CD14-positive monocyte (primary cell): ENCODE data around the gene OR2AT4. TPM values are rescaled to one million over a fixed set of nuclear protein-coding genes. Genes with fewer than 3 reads are reported as not detected.
"Not testable (repeated sequence)": the region's sequence is repeated elsewhere in the genome, so short reads cannot be mapped to it uniquely, and the experiment has no call there.

Source experiments
- DNase-seq, 3 donors: peaks; one replicate each; pipeline ENCODE4 v3.0.0-alpha.2; 2011 to 2022
- H2AFZ ChIP-seq: 2 replicates; pipeline ENCODE4 v1.6.0; 2012; ENCODE audit warnings: mild to moderate bottlenecking, low read depth, low read length, inconsistent platforms; ENCODE audit not compliant: insufficient read depth, poor library complexity, severe bottlenecking
- H3K27ac ChIP-seq, 2 donors: 1 replicate in 1 of 2; 2 replicates in 1 of 2; pipeline ENCODE4 v1.5.1; 2012 to 2013; ENCODE audit warnings: low read length in 2 of 2, control low read depth in 1 of 2, inconsistent platforms in 1 of 2, low read depth in 1 of 2, mild to moderate bottlenecking in 1 of 2
- H3K27me3 ChIP-seq, 2 donors: one replicate each; pipeline versions ENCODE4 v1.6.0 to v1.6.1; 2011 to 2013; ENCODE audit warnings: low read length in 2 of 2; ENCODE audit not compliant: control insufficient read depth in 2 of 2, insufficient read depth in 2 of 2
- H3K36me3 ChIP-seq, 2 donors: replicated peaks in 1 of 2; 1 replicate in 1 of 2; 2 replicates in 1 of 2; pipeline versions ENCODE4 v1.5.1 to v1.6.1; 2012 to 2013; ENCODE audit warnings: low read length in 2 of 2, control low read depth in 1 of 2, inconsistent platforms in 1 of 2, mild to moderate bottlenecking in 1 of 2; ENCODE audit not compliant: insufficient read depth in 2 of 2, control insufficient read depth in 1 of 2
- H3K4me1 ChIP-seq, 2 donors: 1 replicate in 1 of 2; 2 replicates in 1 of 2; pipeline versions ENCODE4 v1.5.1 to v1.6.1; 2012 to 2013; ENCODE audit warnings: low read length in 2 of 2, control low read depth in 1 of 2, inconsistent platforms in 1 of 2, mild to moderate bottlenecking in 1 of 2, moderate library complexity in 1 of 2; ENCODE audit not compliant: insufficient read depth in 2 of 2, control insufficient read depth in 1 of 2
- H3K4me2 ChIP-seq: replicated peaks from 2 replicates; pipeline ENCODE3; 2012; ENCODE audit warnings: low read length, moderate library complexity, mild to moderate bottlenecking; ENCODE audit not compliant: poor library complexity, severe bottlenecking; ENCODE audit errors: extremely low read depth
- H3K4me3 ChIP-seq, 3 experiments: fragments of 200-600 bp in 1 of 3; sonication (generic) in 1 of 3; replicated peaks in 1 of 3; 1 replicate in 2 of 3; 2 replicates in 1 of 3; pipeline ENCODE4 v1.5.1; 2011 to 2013; ENCODE audit warnings: low read length in 3 of 3, mild to moderate bottlenecking in 3 of 3, control low read depth in 2 of 3, low read depth in 2 of 3, inconsistent platforms in 1 of 3, moderate library complexity in 1 of 3
- H3K79me2 ChIP-seq: 2 replicates; pipeline ENCODE4 v1.6.0; 2012; ENCODE audit warnings: mild to moderate bottlenecking, control low read depth, inconsistent platforms, low read length, moderate library complexity; ENCODE audit not compliant: insufficient read depth
- H3K9ac ChIP-seq: 2 replicates; pipeline ENCODE4 v1.6.0; 2017; ENCODE audit warnings: low read length, mild to moderate bottlenecking; ENCODE audit not compliant: insufficient read depth, poor library complexity, severe bottlenecking
- H3K9me3 ChIP-seq, 2 donors: replicated peaks in 1 of 2; 1 replicate in 1 of 2; 2 replicates in 1 of 2; pipeline versions ENCODE4 v1.5.1 to v1.6.1; 2012 to 2013; ENCODE audit warnings: low read length in 2 of 2, control low read depth in 1 of 2; ENCODE audit not compliant: control insufficient read depth in 1 of 2, insufficient read depth in 1 of 2
- H4K20me1 ChIP-seq: 2 replicates; pipeline ENCODE4 v1.6.0; 2012; ENCODE audit warnings: mild to moderate bottlenecking, low read length, control low read depth, moderate library complexity; ENCODE audit not compliant: insufficient read depth
- H3K27ac Mint-ChIP-seq, 7 donors: one replicate each; pipeline ENCODE4 v1.8.0; 2020; ENCODE audit warnings: mild to moderate bottlenecking in 7 of 7, mixed read lengths in 7 of 7, moderate library complexity in 6 of 7, inconsistent platforms in 2 of 7
- H3K27me3 Mint-ChIP-seq, 3 donors: one replicate each; pipeline ENCODE4 v1.8.0; 2021 to 2022; ENCODE audit warnings: low read depth in 3 of 3, mild to moderate bottlenecking in 3 of 3, mixed read lengths in 3 of 3, moderate library complexity in 3 of 3, inconsistent platforms in 1 of 3
- H3K36me3 Mint-ChIP-seq, 2 donors: one replicate each; pipeline ENCODE4 v1.8.0; 2020; ENCODE audit warnings: mixed read lengths in 2 of 2, inconsistent platforms in 1 of 2, mild to moderate bottlenecking in 1 of 2
- H3K4me1 Mint-ChIP-seq: one replicate; pipeline ENCODE4 v1.8.0; 2020; ENCODE audit warnings: mild to moderate bottlenecking, mixed read lengths
- H3K4me3 Mint-ChIP-seq, 2 donors: one replicate each; pipeline ENCODE4 v1.8.0; 2020; ENCODE audit warnings: mild to moderate bottlenecking in 2 of 2, mixed read lengths in 2 of 2, moderate library complexity in 1 of 2
- H3K9me3 Mint-ChIP-seq, 7 donors: one replicate each; pipeline ENCODE4 v1.8.0; 2020 to 2022; ENCODE audit warnings: mixed read lengths in 7 of 7, mild to moderate bottlenecking in 6 of 7, moderate library complexity in 6 of 7, inconsistent platforms in 2 of 7
- WGBS: methylation state at CpG from one replicate; pipeline ENCODE4 v1.1.5; 2013; ENCODE audit warnings: missing lambda C conversion rate; ENCODE audit not compliant: insufficient coverage; 5-methylcytosine and 5-hydroxymethylcytosine counted together
- intact Hi-C, 2 donors: fragments of 100-400 bp; cut with micrococcal nuclease; formaldehyde crosslinking; loops; one replicate each; pipeline versions ENCODE4 v1.15.0 to v1.15.1; 2023
- polyA plus RNA-seq, 3 donors: library from polyadenylated mRNA; depleted of rRNA in 1 of 3; unstranded in 2 of 3; stranded (reverse) in 1 of 3; fragments of 300-500 nt in 2 of 3; fragments of >200 nt in 1 of 3; fragmentation: Illumina TruSeq in 2 of 3; gene quantifications; 1 replicate in 2 of 3; 2 replicates in 1 of 3; pipeline ENCODE4 v1.2.3, GENCODE V29; 2012 to 2021
- TF ChIP-seq, protein P1 (sequence below): fragments of 200-600 bp; IDR thresholded peaks from one replicate; pipeline ENCODE4 v1.8.0; 2022; ENCODE audit warnings: antibody characterized with exemption, mild to moderate bottlenecking

OR2AT4 gene
- polyA plus RNA-seq, 3 donors = not detected

DNA sequence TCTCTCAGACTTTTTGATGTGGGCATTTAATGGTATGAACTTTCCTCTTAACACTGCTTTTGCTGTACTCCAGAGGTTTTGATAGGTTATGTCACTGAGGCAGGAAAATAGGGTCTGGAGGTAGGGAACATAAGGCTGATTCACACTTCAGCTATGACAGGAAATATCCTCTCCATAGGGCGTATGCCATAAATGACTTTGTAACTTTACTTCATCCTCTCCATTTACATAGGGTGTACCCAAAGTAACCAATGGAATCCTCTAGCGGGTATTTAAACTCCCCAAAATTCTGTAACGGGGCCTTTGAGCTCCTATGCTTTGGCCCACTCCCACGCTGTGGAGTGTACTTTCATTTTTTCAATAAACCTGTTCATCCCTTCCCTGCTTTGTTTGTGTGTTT, 49.5 kb downstream of the OR2AT4 start:
- Histone ChIP-seq H3K9ac (no peak overlapping the region), H3K4me2 (no peak overlapping the region), H3K4me1 (no peaks in the 10 kb centered on the region), H3K36me3 (no peaks in the 10 kb centered on the region), H3K27me3 (no peaks in the 10 kb centered on the region), H2AFZ (no peak overlapping the region), H3K79me2 (no peaks in the 10 kb centered on the region), H3K4me3 (no peak overlapping the region), H4K20me1 (no peaks in the 10 kb centered on the region), H3K27ac (no peak overlapping the region), H3K9me3 (no peaks in the 10 kb centered on the region)
- Mint-ChIP-seq H3K9me3 (peaks cover 0 to 7% (median 0%) of the 10 kb centered on the region in 7 donors), H3K27me3 (peaks cover 0 to 6% (median 4%) of the 10 kb centered on the region in 3 donors), H3K36me3 (no peaks in the 10 kb centered on the region), H3K4me1 (no peaks in the 10 kb centered on the region), H3K4me3 (no peak overlapping the region), H3K27ac (no peak overlapping the region)
- WGBS = 90% methylated on average over 2 of the region's 4 CpGs
- TF ChIP-seq, protein P1, sequence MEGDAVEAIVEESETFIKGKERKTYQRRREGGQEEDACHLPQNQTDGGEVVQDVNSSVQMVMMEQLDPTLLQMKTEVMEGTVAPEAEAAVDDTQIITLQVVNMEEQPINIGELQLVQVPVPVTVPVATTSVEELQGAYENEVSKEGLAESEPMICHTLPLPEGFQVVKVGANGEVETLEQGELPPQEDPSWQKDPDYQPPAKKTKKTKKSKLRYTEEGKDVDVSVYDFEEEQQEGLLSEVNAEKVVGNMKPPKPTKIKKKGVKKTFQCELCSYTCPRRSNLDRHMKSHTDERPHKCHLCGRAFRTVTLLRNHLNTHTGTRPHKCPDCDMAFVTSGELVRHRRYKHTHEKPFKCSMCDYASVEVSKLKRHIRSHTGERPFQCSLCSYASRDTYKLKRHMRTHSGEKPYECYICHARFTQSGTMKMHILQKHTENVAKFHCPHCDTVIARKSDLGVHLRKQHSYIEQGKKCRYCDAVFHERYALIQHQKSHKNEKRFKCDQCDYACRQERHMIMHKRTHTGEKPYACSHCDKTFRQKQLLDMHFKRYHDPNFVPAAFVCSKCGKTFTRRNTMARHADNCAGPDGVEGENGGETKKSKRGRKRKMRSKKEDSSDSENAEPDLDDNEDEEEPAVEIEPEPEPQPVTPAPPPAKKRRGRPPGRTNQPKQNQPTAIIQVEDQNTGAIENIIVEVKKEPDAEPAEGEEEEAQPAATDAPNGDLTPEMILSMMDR = no peak
- intact Hi-C loops = no loop called here
- no peak for DNase-seq

DNA sequence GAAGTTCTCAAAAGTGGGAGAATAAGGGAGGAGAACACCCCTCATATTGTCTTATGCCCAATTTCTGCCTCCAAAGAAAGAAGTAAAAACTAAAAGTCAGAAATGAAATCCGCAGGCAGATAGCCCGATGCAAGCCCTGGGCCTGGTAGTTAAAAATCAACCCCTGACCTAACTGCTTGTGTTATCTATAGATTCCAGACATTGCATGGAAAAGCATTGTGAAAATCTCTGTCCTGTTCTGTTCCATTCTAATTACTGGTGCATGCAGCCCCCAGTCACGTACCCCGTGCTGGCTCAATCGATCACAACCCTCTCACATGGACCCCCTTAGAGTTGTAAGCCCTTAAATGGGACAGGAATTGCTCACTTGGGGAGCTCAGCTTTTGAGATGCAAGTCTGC, 50.0 kb downstream of the OR2AT4 start:
- H3K4me2 ChIP-seq, H3K4me3 ChIP-seq, H3K9me3 ChIP-seq, H4K20me1 ChIP-seq, H2AFZ ChIP-seq, H3K4me1 ChIP-seq, H3K36me3 ChIP-seq, H3K4me3 Mint-ChIP-seq, H3K79me2 ChIP-seq, H3K27me3 ChIP-seq, intact Hi-C loops, H3K36me3 Mint-ChIP-seq, DNase-seq, H3K9me3 Mint-ChIP-seq, H3K27ac Mint-ChIP-seq, H3K9ac ChIP-seq, H3K27ac ChIP-seq, H3K4me1 Mint-ChIP-seq: not testable (repeated sequence)
- peaks cover 0 to 10% (median 8%) of the 10 kb centered on the region in 3 donors for H3K27me3 Mint-ChIP-seq
- 100% methylated on average over 2 of the region's 5 CpGs for WGBS

DNA sequence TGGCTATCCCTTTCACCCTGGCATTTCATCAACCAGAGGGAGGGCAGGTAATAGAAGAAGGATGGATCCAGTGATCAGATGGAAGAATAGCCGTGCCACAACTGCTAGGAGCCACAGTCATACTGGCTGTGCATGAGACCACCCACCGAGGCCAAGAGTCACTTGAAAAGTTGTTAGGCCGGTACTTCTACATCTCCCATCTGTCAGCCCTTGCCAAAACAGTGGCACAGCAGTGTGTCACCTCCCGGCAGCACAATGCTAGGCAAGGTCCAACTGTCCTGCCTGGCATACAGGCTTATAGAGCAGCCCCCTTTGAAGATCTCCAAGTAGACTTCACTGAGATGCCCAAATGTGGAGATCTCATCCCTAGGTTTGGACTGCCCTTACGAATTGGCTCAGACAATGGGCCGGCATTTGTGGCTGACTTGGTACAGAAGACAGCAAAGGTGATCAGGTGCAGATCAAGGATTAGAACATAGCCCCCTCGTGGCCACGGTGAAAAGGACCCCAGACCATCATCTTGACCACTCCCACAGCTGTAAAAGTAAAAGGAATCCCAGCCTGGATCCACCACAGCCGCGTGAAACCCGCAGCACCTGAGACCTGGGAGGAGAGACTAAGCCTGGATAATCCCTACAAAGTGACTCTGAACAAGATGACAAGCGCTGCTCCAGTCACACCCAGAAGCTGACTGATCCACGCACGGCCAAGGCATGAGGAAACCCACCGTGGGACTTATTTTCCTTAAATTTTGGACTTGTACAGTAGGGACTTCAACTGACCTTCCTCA, 52.1 kb downstream of the OR2AT4 start:
- H4K20me1 ChIP-seq, H3K4me3 Mint-ChIP-seq, H3K79me2 ChIP-seq, H3K27ac ChIP-seq, H3K36me3 ChIP-seq, H3K27ac Mint-ChIP-seq, H3K27me3 ChIP-seq, H3K4me1 Mint-ChIP-seq, H3K4me3 ChIP-seq, H2AFZ ChIP-seq, H3K4me1 ChIP-seq, H3K36me3 Mint-ChIP-seq, H3K9me3 ChIP-seq, H3K9me3 Mint-ChIP-seq, H3K9ac ChIP-seq, DNase-seq, H3K4me2 ChIP-seq, intact Hi-C loops: not testable (repeated sequence)
- H3K27me3 Mint-ChIP-seq = peaks cover 5 to 11% (median 8%) of the 10 kb centered on the region in 3 donors
- WGBS = 88% methylated on average over 14 of the region's 15 CpGs

DNA sequence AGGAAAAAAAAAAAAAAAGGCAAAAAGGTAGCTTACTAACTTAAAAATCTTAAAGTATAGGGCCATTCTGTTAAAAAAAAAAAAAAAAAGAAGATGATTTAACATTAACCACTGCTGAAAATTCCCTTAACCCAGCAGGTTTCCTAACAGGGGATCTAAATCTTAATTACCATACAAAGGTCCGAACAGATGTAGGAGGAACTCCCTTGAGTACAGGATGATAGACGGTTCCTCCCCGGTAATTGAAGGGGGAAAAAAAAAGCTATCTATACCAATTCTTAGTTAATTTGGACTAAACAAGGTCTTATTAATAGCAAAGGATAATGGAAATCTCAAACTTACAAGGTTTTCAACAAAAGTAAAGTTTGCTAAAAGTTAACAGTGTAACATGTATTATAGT, 54.9 kb downstream of the OR2AT4 start:
- DNase-seq, H3K4me2 ChIP-seq, intact Hi-C loops, H3K4me3 Mint-ChIP-seq, H4K20me1 ChIP-seq, H3K27me3 Mint-ChIP-seq, H2AFZ ChIP-seq, H3K9me3 ChIP-seq, H3K9ac ChIP-seq, H3K79me2 ChIP-seq, H3K4me1 Mint-ChIP-seq, H3K9me3 Mint-ChIP-seq, H3K27ac Mint-ChIP-seq, H3K27ac ChIP-seq, H3K27me3 ChIP-seq, H3K4me3 ChIP-seq, H3K36me3 Mint-ChIP-seq, H3K4me1 ChIP-seq, H3K36me3 ChIP-seq: not testable (repeated sequence)
- no CpG with 5 or more reads among the region's 3 CpGs for WGBS
